ENCODE measurements around the gene USP7. TPM values are rescaled to one million over a fixed set of nuclear protein-coding genes. Genes with fewer than 3 reads are reported as not detected.

Gene USP7
- total and polyA plus RNA-seq, 10 of the 15 experiments (the other 5 are each of a cell fraction or from before 2014, with no cell fraction given), result 16.2 to 133 (median 60.5) TPM

DNA sequence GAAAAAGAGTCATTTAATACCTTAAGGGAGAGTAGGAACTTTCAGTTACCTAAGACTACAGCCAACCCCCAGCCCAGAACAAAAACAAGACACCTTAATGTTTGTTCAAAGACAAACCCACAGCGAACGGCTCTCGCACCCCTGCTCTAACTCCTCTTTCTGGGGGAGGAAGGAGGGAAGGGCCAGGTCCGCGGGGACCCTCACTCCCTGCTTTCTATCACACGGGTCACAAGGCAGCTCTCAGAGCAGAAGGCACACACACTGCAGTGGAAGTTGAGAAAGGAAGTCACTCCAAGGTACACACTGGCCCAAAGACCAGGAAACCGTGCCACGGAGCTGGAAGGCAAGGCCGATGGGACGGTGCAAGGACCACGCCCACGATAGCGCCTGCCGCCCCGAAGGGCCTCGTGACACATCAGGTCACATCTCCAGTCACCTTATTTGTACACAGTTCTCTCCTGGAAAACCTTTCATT is 71.6 kb downstream of the USP7 start:
- CTCF ChIA-PET, result interaction anchor here (0.7 to 4.4 kb wide), 25 partner anchors 9 to 246 kb away, joined by 3 to 43 read pairs (median 5); partner anchors contain the start of genes CARHSP1 and LITAFD
- peaks cover 3% of the 10 kb centered on the region; the same call in 2 of the 3 replicates for H3K9me3 ChIP-seq (replicated peaks; ENCODE audit: control insufficient read depth, insufficient read depth, low read length)
- no TSS peak for BruUV-seq (replicated peaks)
- H2AFZ ChIP-seq (ENCODE audit: control insufficient read depth, low read depth, low read length), result no peak overlapping the region; the same call in 1 of the 2 replicates
- peaks cover 49% of the 10 kb centered on the region for H3K4me1 ChIP-seq (ENCODE audit: control insufficient read depth, insufficient read depth, low read length)
- H4K20me1 ChIP-seq (ENCODE audit: control insufficient read depth, insufficient read depth), result no peaks in the 10 kb centered on the region
- peak overlapping the region; percentile 95 for H3K27ac ChIP-seq (ENCODE audit: control insufficient read depth, insufficient read depth)
- in situ Hi-C loops (cut with MboI) (no loop called here), intact Hi-C loops (cut with micrococcal nuclease; ENCODE audit: unreplicated experiment) (loop anchor here (1.0 to 5.0 kb wide), 2 partner anchors 23 to 95 kb away; partner anchors contain the start of genes CARHSP1, PMM2 and TMEM186)
- RAD21 ChIA-PET (ENCODE audit: unreplicated experiment), result interaction anchor here (0.7 to 4.4 kb wide), 20 partner anchors 8 to 243 kb away, joined by 3 to 30 read pairs (median 6); partner anchors contain the start of genes CARHSP1 and HAPSTR1
- POLR2A ChIA-PET, result interaction anchor here (0.5 to 1.6 kb wide), 15 partner anchors 21 to 1405 kb away, joined by 3 to 10 read pairs (median 4); partner anchors contain the start of genes CARHSP1 and HAPSTR1
- WGBS (ENCODE audit: insufficient coverage, insufficient replicate concordance, low lambda C conversion rate, missing lambda C conversion rate), result 14% methylated on average over 16 of the region's 16 CpGs
- FAIRE-seq, result no peak
- SMC1A ChIA-PET (ENCODE audit: uncharacterized antibody, unreplicated experiment), result interaction anchor here (0.5 to 3.9 kb wide), 25 partner anchors 8 to 247 kb away, joined by 3 to 28 read pairs (median 4); partner anchors contain the start of gene CARHSP1
- peaks cover 36 to 54% of the 10 kb centered on the region in 2 experiments for H3K36me3 ChIP-seq (ENCODE audit: control insufficient read depth in 2 of 2, insufficient read depth in 2 of 2, low read length in 1 of 2)
- H3K4me3 ChIP-seq, result peak overlapping the region; percentile 59
- peak overlapping the region; percentile 67 for H3K9ac ChIP-seq (ENCODE audit: control insufficient read depth, insufficient read depth, low read length)
- no peaks in the 10 kb centered on the region for H3K27me3 ChIP-seq (replicated peaks in 1 of 2; ENCODE audit: control insufficient read depth in 2 of 2, insufficient read depth in 2 of 2, low read length in 1 of 2)
- peak overlapping the region; percentile 94 for H3K4me2 ChIP-seq (ENCODE audit: control insufficient read depth, insufficient read depth)
- peaks cover 10% of the 10 kb centered on the region for H3K79me2 ChIP-seq (ENCODE audit: control insufficient read depth, insufficient read depth, low read length)
- peak; percentile 42 for DNase-seq (ENCODE audit: low read depth, low spot score)
- peak; percentile 59 for ATAC-seq
- TF ChIP-seq POLR2AphosphoS2 (IDR thresholded peaks at IDR 0.05; ENCODE audit: low read depth, low read length), result peak; percentile 26; the same call in 1 of the 2 replicates
- TF ChIP-seq POU2F2 (IDR thresholded peaks at IDR 0.05; ENCODE audit: borderline replicate concordance, low read depth, low read length), result peak; percentile 7; the same call in 1 of the 3 replicates
- TF ChIP-seq, protein P1, sequence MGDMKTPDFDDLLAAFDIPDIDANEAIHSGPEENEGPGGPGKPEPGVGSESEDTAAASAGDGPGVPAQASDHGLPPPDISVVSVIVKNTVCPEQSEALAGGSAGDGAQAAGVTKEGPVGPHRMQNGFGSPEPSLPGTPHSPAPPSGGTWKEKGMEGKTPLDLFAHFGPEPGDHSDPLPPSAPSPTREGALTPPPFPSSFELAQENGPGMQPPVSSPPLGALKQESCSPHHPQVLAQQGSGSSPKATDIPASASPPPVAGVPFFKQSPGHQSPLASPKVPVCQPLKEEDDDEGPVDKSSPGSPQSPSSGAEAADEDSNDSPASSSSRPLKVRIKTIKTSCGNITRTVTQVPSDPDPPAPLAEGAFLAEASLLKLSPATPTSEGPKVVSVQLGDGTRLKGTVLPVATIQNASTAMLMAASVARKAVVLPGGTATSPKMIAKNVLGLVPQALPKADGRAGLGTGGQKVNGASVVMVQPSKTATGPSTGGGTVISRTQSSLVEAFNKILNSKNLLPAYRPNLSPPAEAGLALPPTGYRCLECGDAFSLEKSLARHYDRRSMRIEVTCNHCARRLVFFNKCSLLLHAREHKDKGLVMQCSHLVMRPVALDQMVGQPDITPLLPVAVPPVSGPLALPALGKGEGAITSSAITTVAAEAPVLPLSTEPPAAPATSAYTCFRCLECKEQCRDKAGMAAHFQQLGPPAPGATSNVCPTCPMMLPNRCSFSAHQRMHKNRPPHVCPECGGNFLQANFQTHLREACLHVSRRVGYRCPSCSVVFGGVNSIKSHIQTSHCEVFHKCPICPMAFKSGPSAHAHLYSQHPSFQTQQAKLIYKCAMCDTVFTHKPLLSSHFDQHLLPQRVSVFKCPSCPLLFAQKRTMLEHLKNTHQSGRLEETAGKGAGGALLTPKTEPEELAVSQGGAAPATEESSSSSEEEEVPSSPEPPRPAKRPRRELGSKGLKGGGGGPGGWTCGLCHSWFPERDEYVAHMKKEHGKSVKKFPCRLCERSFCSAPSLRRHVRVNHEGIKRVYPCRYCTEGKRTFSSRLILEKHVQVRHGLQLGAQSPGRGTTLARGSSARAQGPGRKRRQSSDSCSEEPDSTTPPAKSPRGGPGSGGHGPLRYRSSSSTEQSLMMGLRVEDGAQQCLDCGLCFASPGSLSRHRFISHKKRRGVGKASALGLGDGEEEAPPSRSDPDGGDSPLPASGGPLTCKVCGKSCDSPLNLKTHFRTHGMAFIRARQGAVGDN (IDR thresholded peaks at IDR 0.05), result peak; percentile 37
- TF ChIP-seq PAX8 (IDR thresholded peaks at IDR 0.05), result no peak
- no peak for TF ChIP-seq ZSCAN29 (IDR thresholded peaks at IDR 0.05)
- TF ChIP-seq, protein P2, sequence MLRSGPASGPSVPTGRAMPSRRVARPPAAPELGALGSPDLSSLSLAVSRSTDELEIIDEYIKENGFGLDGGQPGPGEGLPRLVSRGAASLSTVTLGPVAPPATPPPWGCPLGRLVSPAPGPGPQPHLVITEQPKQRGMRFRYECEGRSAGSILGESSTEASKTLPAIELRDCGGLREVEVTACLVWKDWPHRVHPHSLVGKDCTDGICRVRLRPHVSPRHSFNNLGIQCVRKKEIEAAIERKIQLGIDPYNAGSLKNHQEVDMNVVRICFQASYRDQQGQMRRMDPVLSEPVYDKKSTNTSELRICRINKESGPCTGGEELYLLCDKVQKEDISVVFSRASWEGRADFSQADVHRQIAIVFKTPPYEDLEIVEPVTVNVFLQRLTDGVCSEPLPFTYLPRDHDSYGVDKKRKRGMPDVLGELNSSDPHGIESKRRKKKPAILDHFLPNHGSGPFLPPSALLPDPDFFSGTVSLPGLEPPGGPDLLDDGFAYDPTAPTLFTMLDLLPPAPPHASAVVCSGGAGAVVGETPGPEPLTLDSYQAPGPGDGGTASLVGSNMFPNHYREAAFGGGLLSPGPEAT (IDR thresholded peaks at IDR 0.05; ENCODE audit: low read depth), result no peak
- TF ChIP-seq, protein P3, sequence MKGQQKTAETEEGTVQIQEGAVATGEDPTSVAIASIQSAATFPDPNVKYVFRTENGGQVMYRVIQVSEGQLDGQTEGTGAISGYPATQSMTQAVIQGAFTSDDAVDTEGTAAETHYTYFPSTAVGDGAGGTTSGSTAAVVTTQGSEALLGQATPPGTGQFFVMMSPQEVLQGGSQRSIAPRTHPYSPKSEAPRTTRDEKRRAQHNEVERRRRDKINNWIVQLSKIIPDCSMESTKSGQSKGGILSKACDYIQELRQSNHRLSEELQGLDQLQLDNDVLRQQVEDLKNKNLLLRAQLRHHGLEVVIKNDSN (IDR thresholded peaks at IDR 0.05; ENCODE audit: borderline replicate concordance, extremely low read length, insufficient read depth, low read depth, low read length), result peak; percentile 42
- no peak for TF ChIP-seq ZZZ3 (IDR thresholded peaks at IDR 0.05; ENCODE audit: control insufficient read depth, insufficient read length, low read depth)
- TF ChIP-seq PAX5 (IDR thresholded peaks at IDR 0.05; ENCODE audit: borderline replicate concordance, low read depth, low read length), result peak; percentile 56; the same call in 1 of the 2 replicates
- no peak for TF ChIP-seq SUZ12 (IDR thresholded peaks at IDR 0.05; ENCODE audit: unreplicated experiment)
- TF ChIP-seq, protein P4, sequence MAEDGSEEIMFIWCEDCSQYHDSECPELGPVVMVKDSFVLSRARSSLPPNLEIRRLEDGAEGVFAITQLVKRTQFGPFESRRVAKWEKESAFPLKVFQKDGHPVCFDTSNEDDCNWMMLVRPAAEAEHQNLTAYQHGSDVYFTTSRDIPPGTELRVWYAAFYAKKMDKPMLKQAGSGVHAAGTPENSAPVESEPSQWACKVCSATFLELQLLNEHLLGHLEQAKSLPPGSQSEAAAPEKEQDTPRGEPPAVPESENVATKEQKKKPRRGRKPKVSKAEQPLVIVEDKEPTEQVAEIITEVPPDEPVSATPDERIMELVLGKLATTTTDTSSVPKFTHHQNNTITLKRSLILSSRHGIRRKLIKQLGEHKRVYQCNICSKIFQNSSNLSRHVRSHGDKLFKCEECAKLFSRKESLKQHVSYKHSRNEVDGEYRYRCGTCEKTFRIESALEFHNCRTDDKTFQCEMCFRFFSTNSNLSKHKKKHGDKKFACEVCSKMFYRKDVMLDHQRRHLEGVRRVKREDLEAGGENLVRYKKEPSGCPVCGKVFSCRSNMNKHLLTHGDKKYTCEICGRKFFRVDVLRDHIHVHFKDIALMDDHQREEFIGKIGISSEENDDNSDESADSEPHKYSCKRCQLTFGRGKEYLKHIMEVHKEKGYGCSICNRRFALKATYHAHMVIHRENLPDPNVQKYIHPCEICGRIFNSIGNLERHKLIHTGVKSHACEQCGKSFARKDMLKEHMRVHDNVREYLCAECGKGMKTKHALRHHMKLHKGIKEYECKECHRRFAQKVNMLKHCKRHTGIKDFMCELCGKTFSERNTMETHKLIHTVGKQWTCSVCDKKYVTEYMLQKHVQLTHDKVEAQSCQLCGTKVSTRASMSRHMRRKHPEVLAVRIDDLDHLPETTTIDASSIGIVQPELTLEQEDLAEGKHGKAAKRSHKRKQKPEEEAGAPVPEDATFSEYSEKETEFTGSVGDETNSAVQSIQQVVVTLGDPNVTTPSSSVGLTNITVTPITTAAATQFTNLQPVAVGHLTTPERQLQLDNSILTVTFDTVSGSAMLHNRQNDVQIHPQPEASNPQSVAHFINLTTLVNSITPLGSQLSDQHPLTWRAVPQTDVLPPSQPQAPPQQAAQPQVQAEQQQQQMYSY (CRISPR knock-in tag; IDR thresholded peaks at IDR 0.05), result no peak
- TF ChIP-seq HCFC1 (IDR thresholded peaks at IDR 0.05; ENCODE audit: low read length), result 0 out of 2 replicates have a peak, but pooled peaks have one; percentile 9

All from GM12878 (cell line).